Neural progenitor cell (in vitro differentiated cells): Measurements from ENCODE around the gene CLEC11A.

Experiments
- EZH2 ChIP-seq: fragments of 200-600 bp; sonication (generic); IDR thresholded peaks from 2 replicates; pipeline ENCODE4 v1.6.1; 2017; ENCODE audit warnings: antibody characterized with exemption, mild to moderate bottlenecking, moderate library complexity
- EZH2phosphoT487 ChIP-seq: fragments of 200-600 bp; sonication (generic); IDR thresholded peaks from 2 replicates; pipeline ENCODE4 v1.6.1; 2017; ENCODE audit warnings: antibody characterized with exemption
- TF ChIP-seq, protein P1 (sequence below): fragments of 200-600 bp; sonication (generic); IDR thresholded peaks from 2 replicates; pipeline ENCODE4 v1.5.1; 2017; ENCODE audit warnings: antibody characterized with exemption, mild to moderate bottlenecking

DNA sequence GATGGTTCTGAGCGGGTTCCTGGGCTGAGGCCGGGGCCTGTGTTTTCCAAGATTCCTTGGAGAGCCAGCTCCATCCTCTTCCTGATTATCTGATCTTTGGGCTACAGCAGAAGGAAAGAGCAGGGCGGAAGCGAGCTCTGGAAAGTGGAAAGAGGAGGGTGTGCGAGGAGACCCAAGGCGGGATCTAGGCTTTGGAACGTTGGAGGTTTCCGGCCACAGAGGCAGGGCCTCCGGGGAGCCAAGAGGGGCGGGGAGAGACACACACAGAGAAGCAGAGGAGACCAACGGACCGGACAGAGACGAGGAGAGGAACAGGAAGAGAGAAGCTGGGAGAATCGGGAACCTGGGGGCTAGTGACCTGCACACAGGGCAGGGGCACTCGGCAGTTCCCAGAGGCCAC lies at the start of gene CLEC11A:
- TF ChIP-seq, protein P1, sequence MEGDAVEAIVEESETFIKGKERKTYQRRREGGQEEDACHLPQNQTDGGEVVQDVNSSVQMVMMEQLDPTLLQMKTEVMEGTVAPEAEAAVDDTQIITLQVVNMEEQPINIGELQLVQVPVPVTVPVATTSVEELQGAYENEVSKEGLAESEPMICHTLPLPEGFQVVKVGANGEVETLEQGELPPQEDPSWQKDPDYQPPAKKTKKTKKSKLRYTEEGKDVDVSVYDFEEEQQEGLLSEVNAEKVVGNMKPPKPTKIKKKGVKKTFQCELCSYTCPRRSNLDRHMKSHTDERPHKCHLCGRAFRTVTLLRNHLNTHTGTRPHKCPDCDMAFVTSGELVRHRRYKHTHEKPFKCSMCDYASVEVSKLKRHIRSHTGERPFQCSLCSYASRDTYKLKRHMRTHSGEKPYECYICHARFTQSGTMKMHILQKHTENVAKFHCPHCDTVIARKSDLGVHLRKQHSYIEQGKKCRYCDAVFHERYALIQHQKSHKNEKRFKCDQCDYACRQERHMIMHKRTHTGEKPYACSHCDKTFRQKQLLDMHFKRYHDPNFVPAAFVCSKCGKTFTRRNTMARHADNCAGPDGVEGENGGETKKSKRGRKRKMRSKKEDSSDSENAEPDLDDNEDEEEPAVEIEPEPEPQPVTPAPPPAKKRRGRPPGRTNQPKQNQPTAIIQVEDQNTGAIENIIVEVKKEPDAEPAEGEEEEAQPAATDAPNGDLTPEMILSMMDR, result no peak
- TF ChIP-seq EZH2 (no peak), EZH2phosphoT487 (no peak)
